Measurements from ENCODE around the gene SPATS1. TPM values are rescaled to one million over a fixed set of nuclear protein-coding genes. Genes with fewer than 3 reads are reported as not detected.

SPATS1 gene
- total RNA-seq, 4 donors from 2014 or later, result not detected

DNA sequence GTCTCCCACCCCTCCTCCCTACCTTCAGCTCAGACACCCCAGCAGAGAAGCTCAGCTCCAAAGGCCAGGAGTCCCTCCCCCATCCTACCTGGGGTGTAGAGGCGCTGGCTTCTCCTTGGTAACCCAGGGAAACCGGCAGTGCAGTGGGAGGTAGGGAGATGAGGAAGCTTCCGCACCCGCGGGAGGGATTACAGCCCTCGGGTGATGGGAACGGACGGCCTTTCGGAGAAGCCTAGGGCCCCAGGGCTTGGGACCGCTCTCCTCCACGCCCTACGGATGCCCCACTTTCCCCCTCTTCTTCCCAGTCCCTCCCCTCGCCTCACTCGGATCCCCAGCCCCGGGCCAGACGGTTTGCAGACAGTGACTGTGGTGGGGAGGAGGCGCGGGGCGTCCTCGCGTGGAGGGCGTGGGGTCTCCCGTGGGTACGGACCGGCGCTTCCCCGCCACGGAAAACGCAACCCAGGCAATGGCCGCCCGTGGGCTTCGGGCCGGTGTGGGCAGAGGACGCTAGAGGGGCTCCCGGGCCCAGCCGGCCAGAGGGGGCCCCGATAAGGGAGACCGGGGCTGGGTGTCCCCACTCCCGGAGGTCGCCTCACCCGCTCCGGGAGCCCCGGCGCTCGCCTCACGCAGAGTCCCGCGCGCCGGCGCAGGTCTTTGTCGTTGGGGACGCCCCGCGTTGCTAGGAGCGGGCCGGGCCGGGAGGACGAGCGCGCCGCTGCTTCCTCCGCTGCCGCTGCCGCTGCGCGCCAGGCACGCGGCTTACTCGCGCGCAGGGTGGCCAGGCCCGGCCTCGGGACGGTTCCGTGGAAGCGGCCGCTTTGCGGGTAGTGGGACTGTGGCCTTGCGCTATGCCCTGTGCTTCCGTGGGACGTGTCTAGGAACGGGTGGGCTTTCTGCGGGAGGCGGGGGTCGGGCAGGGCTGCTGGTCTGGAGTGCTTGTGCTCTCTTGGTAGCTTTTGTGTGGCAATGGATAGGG is 45.1 kb upstream of the SPATS1 start:
- no peak overlapping the region for H3K27ac ChIP-seq
- in situ Hi-C loops (cut with MboI; ENCODE audit: low sequenced_read_pairs in 4 of 4) (no loop called here), intact Hi-C loops (cut with DNase I; ENCODE audit: low total_unique reads) (no loop called here)
- peaks cover 13 to 15% of the 10 kb centered on the region in 2 donors for H3K4me1 ChIP-seq
- H3K9me3 ChIP-seq, result no peaks in the 10 kb centered on the region
- peaks cover 0 to 20% of the 10 kb centered on the region in 2 donors for H3K36me3 ChIP-seq
- H3K4me3 ChIP-seq, result peak overlapping the region; percentile 57 to 64 (median 60)
- ATAC-seq (peak; percentile 20 to 45), DNase-seq (no peak)
- TF ChIP-seq POLR2A (IDR thresholded peaks at IDR 0.05), result no peak
- TF ChIP-seq, protein P1, sequence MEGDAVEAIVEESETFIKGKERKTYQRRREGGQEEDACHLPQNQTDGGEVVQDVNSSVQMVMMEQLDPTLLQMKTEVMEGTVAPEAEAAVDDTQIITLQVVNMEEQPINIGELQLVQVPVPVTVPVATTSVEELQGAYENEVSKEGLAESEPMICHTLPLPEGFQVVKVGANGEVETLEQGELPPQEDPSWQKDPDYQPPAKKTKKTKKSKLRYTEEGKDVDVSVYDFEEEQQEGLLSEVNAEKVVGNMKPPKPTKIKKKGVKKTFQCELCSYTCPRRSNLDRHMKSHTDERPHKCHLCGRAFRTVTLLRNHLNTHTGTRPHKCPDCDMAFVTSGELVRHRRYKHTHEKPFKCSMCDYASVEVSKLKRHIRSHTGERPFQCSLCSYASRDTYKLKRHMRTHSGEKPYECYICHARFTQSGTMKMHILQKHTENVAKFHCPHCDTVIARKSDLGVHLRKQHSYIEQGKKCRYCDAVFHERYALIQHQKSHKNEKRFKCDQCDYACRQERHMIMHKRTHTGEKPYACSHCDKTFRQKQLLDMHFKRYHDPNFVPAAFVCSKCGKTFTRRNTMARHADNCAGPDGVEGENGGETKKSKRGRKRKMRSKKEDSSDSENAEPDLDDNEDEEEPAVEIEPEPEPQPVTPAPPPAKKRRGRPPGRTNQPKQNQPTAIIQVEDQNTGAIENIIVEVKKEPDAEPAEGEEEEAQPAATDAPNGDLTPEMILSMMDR (IDR thresholded peaks at IDR 0.05 in 4 of 5, conservative IDR thresholded peaks at IDR 0.05 in 1 of 5), result no peak
- peaks cover 22 to 30% (median 23%) of the 10 kb centered on the region in 3 donors for H3K27me3 ChIP-seq

DNA sequence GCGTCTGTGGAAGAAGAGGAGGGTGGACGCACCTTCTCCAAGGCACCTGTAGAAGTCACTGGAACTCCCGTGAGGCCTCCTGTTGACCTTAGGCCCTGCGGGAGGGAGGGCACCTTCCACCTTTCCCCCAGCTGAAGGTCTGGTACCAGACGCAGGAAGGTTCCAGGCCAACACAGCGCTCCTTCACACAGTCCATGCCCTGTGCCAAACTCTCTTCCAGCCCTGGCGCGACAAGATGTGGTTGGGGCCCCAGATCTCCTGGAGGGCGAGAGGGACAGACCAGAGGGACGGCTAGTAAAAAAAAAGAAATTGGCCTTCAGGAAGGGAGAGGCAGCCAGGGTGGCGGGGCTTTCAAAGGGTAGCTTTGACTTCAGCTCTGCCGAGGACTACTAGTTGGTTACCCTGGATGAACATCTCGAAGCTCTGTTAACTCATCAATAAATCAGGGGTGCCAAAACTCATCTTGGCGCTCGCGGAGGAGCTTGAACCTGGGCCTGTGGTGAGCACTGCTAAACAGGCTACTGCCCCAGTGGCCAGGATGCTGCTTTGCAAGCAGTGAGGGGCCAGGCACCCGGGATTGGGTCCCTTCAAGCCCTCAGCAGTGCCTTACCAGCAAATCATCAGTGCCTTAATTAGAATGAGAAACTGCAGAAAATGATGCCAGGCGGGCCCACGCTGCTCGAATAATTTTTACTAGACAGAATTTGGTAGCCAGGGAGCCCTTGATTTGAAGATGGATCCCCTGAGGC is 44.2 kb upstream of the SPATS1 start:
- H3K4me3 ChIP-seq, result peak overlapping the region in 3 of 4 donors; percentile 57 to 60 (median 59)
- H3K36me3 ChIP-seq, result peaks cover 0 to 29% of the 10 kb centered on the region in 2 donors
- peaks cover 13 to 15% of the 10 kb centered on the region in 2 donors for H3K4me1 ChIP-seq
- DNase-seq (no peak), ATAC-seq (no peak)
- TF ChIP-seq, protein P1 (IDR thresholded peaks at IDR 0.05 in 4 of 5, conservative IDR thresholded peaks at IDR 0.05 in 1 of 5), result no peak
- TF ChIP-seq POLR2A (IDR thresholded peaks at IDR 0.05), result no peak
- H3K27me3 ChIP-seq, result peaks cover 19 to 30% (median 22%) of the 10 kb centered on the region in 3 donors
- in situ Hi-C loops (cut with MboI; ENCODE audit: low sequenced_read_pairs in 4 of 4) (no loop called here), intact Hi-C loops (cut with DNase I; ENCODE audit: low total_unique reads) (no loop called here)
- H3K27ac ChIP-seq, result no peak overlapping the region
- no peaks in the 10 kb centered on the region for H3K9me3 ChIP-seq

DNA sequence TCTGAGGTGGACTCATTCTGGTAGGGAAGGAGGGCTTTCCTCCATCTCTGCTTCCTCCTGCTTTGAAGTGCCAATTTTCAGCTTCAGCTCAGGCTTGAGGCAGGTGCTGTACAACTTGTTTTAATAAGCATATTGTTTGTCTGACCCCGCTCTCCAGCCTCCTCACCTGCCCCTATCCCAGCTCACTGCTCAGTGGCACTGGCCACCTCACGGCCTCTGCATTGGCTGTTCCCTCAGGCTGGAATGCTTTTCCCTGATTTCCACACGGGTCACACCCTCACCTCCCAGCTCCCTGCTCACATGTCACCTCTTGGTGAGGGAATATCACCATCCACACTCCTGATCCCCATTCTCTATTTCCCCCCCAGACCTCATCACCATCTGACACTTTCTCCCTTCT is 43.6 kb upstream of the SPATS1 start:
- in situ Hi-C loops (cut with MboI; ENCODE audit: low sequenced_read_pairs in 4 of 4), result no loop called here
- no peak for DNase-seq
- no peak overlapping the region for H3K4me3 ChIP-seq
- no peak for ATAC-seq
- no peaks in the 10 kb centered on the region for H3K9me3 ChIP-seq
- peaks cover 13 to 15% of the 10 kb centered on the region in 2 donors for H3K4me1 ChIP-seq
- peaks cover 15 to 28% (median 22%) of the 10 kb centered on the region in 3 donors for H3K27me3 ChIP-seq
- no peak for TF ChIP-seq POLR2A (IDR thresholded peaks at IDR 0.05)
- TF ChIP-seq, protein P1 (IDR thresholded peaks at IDR 0.05 in 4 of 5, conservative IDR thresholded peaks at IDR 0.05 in 1 of 5), result no peak
- no peak overlapping the region for H3K27ac ChIP-seq
- intact Hi-C loops (cut with DNase I; ENCODE audit: low total_unique reads), result no loop called here
- peaks cover 0 to 36% of the 10 kb centered on the region in 2 donors for H3K36me3 ChIP-seq

DNA sequence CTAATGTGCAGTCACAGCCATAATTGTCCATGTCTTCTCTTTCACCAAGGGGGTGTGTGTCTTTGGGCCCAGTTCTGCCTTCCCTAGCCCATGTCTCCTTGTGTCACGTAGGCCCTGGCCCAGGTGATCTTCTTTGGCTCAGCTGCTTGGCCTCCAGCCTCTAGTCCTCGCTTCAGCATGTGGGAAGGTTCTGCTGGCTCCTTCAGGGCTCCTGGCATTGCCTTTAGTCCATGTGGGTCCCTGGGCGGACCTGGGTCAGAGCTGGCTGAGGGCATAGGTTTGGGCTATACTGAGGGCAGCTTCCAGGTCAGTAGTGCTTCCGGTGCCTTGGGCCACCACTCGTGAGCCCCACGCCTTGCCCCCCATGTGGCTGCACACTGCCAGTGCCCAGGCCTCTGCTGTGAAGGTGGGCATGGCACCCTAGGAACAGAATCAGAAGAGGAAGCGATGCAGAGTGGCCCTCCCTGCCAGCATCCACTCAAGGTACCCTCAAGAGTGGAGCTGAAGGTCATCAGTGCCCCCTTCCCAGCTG is 42.1 kb upstream of the SPATS1 start:
- no peak overlapping the region for H3K4me3 ChIP-seq
- no peak for ATAC-seq
- intact Hi-C loops (cut with DNase I; ENCODE audit: low total_unique reads), result no loop called here

More for the DNA sequence above, 42.1 kb upstream of the SPATS1 start:
- no peaks in the 10 kb centered on the region for H3K9me3 ChIP-seq
- in situ Hi-C loops (cut with MboI; ENCODE audit: low sequenced_read_pairs in 4 of 4), result no loop called here
- peaks cover 11% of the 10 kb centered on the region in 2 donors for H3K4me1 ChIP-seq
- peaks cover 0 to 49% of the 10 kb centered on the region in 2 donors for H3K36me3 ChIP-seq
- DNase-seq, result no peak
- peaks cover 15 to 25% (median 20%) of the 10 kb centered on the region in 3 donors for H3K27me3 ChIP-seq
- TF ChIP-seq, protein P1 (IDR thresholded peaks at IDR 0.05 in 4 of 5, conservative IDR thresholded peaks at IDR 0.05 in 1 of 5), result no peak
- TF ChIP-seq POLR2A (IDR thresholded peaks at IDR 0.05), result no peak
- H3K27ac ChIP-seq, result no peak overlapping the region

All from gastrocnemius medialis (tissue), 4 donors.